GM12878 (cell line): Measurements from ENCODE around the gene HTR7. TPM values are rescaled to one million over a fixed set of nuclear protein-coding genes. Genes with fewer than 3 reads are reported as not detected.

ENCODE experiments used
- CBFB ChIP-seq: IDR thresholded peaks from 2 replicates; pipeline ENCODE4 v1.6.1; 2016; ENCODE audit warnings: antibody characterized with exemption, low read depth
- HCFC1 ChIP-seq: fragments of 150-350 bp; IDR thresholded peaks from 2 replicates; pipeline ENCODE4 v1.6.1; 2014; ENCODE audit warnings: low read length
- MEF2B ChIP-seq: fragments of 450-650 bp; IDR thresholded peaks from 2 replicates; pipeline ENCODE4 v1.6.1; 2018; ENCODE audit warnings: mild to moderate bottlenecking, moderate library complexity; ENCODE audit not compliant: partially characterized antibody, poor library complexity, severe bottlenecking
- NR2C1 ChIP-seq: fragments of 450-650 bp; IDR thresholded peaks from 2 replicates; pipeline ENCODE4 v1.6.1; 2017; ENCODE audit warnings: antibody characterized with exemption, mild to moderate bottlenecking, moderate library complexity
- SUPT20H ChIP-seq: IDR thresholded peaks from 2 replicates; pipeline ENCODE4 v1.6.1; 2011; ENCODE audit warnings: low read depth, mild to moderate bottlenecking, low read length, moderate library complexity, borderline replicate concordance; ENCODE audit not compliant: control insufficient read depth
- ZBTB33 ChIP-seq: fragments of 450-650 bp; IDR thresholded peaks from 2 replicates; pipeline ENCODE4 v1.6.1; 2017; ENCODE audit warnings: mild to moderate bottlenecking
- ZSCAN29 ChIP-seq: fragments of 450-650 bp; IDR thresholded peaks from 2 replicates; pipeline ENCODE4 v1.6.1; 2017; ENCODE audit warnings: mild to moderate bottlenecking, moderate library complexity
- polyA plus RNA-seq, 11 experiments: library from polyadenylated mRNA; depleted of rRNA in 4 of 11; unstranded in 6 of 11; stranded (reverse) in 5 of 11; fragments of >200 nt; fragmentation: Nextera tagmentation in 4 of 11; fragmentation: Illumina TruSeq in 1 of 11; extraction: Ambion mirVana in 4 of 11; extraction: Trizol in 1 of 11; gene quantifications; 1 replicate in 1 of 11; 2 replicates in 10 of 11; pipeline versions ENCODE4 v1.2.1 to v1.2.3, GENCODE V29; 2011 to 2016; ENCODE audit warnings: inconsistent platforms in 2 of 11, missing spikeins in 2 of 11, low read depth in 1 of 11
- total RNA-seq, 4 experiments: library from RNA; depleted of rRNA in 3 of 4; stranded (reverse); fragments of >200 nt in 3 of 4; fragmentation: Illumina TruSeq in 1 of 4; extraction: Trizol in 1 of 4; gene quantifications; 2 replicates each; pipeline versions ENCODE4 v1.2.1 to v1.2.3, GENCODE V29; 2013 to 2021
- TF ChIP-seq, protein P1 (sequence below): IDR thresholded peaks from 2 replicates; pipeline ENCODE4 v1.6.1; 2011; ENCODE audit warnings: low read depth, mild to moderate bottlenecking, low read length, moderate library complexity, borderline replicate concordance; ENCODE audit errors: extremely low read depth
- TF ChIP-seq, protein P2 (sequence below): fragments of 450-650 bp; IDR thresholded peaks from 2 replicates; pipeline ENCODE4 v1.6.1; 2017; ENCODE audit warnings: mild to moderate bottlenecking, moderate library complexity

Gene HTR7
- total and polyA plus RNA-seq, 10 of the 15 experiments (the other 5 are each of a cell fraction or from before 2014, with no cell fraction given): 0.01 to 1.3 (median 0.06) TPM; not detected in 4

DNA sequence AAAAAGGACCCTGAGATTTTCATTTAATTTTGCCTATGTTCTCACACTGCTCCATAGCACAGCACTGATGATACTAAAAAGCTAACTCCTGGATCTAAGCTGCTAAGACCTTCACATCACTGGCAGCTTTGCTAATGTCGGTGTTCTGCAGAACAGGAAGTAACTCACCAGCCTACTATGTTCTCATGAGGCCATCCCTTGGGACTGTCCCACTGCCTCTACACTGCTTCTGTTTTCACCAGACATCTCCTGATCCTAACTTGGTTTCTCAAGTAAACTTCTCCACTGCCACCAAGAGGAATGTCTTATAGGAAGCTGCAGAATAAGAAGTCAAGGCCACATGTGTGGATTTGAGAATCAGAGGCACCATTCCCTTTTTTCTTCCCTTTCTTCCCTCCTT, 15.1 kb downstream of the HTR7 start (continued):
- TF ChIP-seq, protein P1, sequence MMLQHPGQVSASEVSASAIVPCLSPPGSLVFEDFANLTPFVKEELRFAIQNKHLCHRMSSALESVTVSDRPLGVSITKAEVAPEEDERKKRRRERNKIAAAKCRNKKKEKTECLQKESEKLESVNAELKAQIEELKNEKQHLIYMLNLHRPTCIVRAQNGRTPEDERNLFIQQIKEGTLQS: no peak
- TF ChIP-seq HCFC1: no peak
- TF ChIP-seq CBFB: no peak
- TF ChIP-seq ZSCAN29: no peak
- no peak for TF ChIP-seq ZBTB33
- no peak for TF ChIP-seq MEF2B
- no peak for TF ChIP-seq NR2C1
- TF ChIP-seq, protein P2, sequence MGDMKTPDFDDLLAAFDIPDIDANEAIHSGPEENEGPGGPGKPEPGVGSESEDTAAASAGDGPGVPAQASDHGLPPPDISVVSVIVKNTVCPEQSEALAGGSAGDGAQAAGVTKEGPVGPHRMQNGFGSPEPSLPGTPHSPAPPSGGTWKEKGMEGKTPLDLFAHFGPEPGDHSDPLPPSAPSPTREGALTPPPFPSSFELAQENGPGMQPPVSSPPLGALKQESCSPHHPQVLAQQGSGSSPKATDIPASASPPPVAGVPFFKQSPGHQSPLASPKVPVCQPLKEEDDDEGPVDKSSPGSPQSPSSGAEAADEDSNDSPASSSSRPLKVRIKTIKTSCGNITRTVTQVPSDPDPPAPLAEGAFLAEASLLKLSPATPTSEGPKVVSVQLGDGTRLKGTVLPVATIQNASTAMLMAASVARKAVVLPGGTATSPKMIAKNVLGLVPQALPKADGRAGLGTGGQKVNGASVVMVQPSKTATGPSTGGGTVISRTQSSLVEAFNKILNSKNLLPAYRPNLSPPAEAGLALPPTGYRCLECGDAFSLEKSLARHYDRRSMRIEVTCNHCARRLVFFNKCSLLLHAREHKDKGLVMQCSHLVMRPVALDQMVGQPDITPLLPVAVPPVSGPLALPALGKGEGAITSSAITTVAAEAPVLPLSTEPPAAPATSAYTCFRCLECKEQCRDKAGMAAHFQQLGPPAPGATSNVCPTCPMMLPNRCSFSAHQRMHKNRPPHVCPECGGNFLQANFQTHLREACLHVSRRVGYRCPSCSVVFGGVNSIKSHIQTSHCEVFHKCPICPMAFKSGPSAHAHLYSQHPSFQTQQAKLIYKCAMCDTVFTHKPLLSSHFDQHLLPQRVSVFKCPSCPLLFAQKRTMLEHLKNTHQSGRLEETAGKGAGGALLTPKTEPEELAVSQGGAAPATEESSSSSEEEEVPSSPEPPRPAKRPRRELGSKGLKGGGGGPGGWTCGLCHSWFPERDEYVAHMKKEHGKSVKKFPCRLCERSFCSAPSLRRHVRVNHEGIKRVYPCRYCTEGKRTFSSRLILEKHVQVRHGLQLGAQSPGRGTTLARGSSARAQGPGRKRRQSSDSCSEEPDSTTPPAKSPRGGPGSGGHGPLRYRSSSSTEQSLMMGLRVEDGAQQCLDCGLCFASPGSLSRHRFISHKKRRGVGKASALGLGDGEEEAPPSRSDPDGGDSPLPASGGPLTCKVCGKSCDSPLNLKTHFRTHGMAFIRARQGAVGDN: no peak
- TF ChIP-seq SUPT20H: no peak
